ENCODE data around the gene RTP5. TPM values are rescaled to one million over a fixed set of nuclear protein-coding genes. Genes with fewer than 3 reads are reported as not detected.

Gene RTP5
- total RNA-seq, 2 donors from 2014 or later, result not detected

DNA sequence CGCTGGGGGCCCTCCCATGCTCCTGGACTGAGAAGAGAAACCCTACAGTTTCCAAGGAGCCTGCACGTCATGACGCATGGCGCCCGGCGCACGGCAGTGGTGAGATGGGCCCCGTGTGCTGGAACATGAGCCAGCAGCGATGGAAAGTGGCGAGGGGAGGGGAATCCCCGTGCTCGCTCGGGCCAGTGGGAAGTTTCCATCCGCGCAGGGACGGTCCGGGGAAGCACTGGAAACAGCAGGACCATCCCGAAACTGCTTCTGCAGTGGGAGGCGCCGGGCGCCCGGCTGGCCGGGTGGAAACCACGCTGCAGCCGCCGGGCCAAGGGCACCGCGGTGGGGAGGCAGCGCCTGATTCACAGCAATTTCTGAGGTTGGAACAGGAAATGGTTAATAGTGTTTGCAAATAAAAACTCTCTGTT lies 6.0 kb upstream of the RTP5 start:
- TF ChIP-seq, protein P1, sequence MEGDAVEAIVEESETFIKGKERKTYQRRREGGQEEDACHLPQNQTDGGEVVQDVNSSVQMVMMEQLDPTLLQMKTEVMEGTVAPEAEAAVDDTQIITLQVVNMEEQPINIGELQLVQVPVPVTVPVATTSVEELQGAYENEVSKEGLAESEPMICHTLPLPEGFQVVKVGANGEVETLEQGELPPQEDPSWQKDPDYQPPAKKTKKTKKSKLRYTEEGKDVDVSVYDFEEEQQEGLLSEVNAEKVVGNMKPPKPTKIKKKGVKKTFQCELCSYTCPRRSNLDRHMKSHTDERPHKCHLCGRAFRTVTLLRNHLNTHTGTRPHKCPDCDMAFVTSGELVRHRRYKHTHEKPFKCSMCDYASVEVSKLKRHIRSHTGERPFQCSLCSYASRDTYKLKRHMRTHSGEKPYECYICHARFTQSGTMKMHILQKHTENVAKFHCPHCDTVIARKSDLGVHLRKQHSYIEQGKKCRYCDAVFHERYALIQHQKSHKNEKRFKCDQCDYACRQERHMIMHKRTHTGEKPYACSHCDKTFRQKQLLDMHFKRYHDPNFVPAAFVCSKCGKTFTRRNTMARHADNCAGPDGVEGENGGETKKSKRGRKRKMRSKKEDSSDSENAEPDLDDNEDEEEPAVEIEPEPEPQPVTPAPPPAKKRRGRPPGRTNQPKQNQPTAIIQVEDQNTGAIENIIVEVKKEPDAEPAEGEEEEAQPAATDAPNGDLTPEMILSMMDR (conservative IDR thresholded peaks at IDR 0.05), result no peak
- DNase-seq, result no peak
- peaks cover 6% of the 10 kb centered on the region for H3K27me3 ChIP-seq (ENCODE audit: control insufficient read depth, insufficient read depth, low read length, poor library complexity, severe bottlenecking)
- no peak overlapping the region for H3K27ac ChIP-seq (ENCODE audit: low read depth, low read length)
- Mint-ChIP-seq H3K4me1 (no peaks in the 10 kb centered on the region), H3K36me3 (ENCODE audit: low read depth) (no peaks in the 10 kb centered on the region), H3K9me3 (peaks cover 7% of the 10 kb centered on the region), H3K27me3 (ENCODE audit: insufficient read depth) (no peaks in the 10 kb centered on the region), H3K4me3 (no peak overlapping the region), H3K27ac (no peak overlapping the region)
- no peaks in the 10 kb centered on the region for H3K4me1 ChIP-seq (ENCODE audit: control insufficient read depth, insufficient read depth, low read length)
- 88 to 90% methylated on average over 14 to 29 of the region's 29 CpGs for WGBS, 2 experiments (ENCODE audit: insufficient coverage in 1 of 2, insufficient read length in 1 of 2)
- H3K9me3 ChIP-seq (ENCODE audit: control insufficient read depth, low read length), result peaks cover 12% of the 10 kb centered on the region
- no peak overlapping the region for H3K9ac ChIP-seq (ENCODE audit: extremely low read depth, low read length, poor library complexity, severe bottlenecking)
- H3K36me3 ChIP-seq (ENCODE audit: control insufficient read depth, insufficient read depth, low read length), result no peaks in the 10 kb centered on the region
- H3K4me3 ChIP-seq (ENCODE audit: low read length), result no peak overlapping the region

DNA sequence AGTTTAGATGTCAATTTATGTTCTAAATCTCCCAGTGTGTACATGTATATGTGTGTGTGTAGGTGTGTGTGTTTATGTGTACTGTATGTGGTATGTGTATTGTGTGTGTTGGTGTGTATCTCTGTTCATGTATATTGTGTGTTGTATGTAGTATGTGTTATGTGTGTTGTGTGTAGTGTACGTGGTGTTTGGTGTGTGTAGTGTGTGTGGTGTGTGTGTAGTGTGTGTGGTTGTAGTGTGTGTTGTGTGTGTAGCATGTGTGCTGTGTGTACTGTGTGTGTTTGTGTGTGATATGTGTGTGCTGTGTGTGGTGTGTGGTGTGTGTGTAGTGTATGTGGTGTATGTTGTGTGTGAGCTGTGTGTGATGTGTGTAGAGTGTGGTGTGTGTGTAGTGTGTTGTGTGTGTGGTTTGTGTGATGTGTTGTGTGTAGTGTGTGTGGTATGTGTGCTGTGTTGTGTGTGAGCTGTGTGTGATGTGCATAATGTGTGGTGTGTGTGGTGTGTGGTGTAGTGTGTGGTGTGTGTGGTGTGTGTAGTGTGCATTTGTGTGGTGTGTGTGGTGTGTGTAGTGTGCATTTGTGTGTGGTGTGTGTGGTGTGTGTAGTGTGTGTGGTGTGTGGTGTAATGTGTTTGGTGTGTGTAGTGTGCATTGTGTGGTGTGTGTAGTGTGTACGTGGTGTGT lies 5.2 kb upstream of the RTP5 start:
- DNase-seq, result no peak
- WGBS, 2 experiments (ENCODE audit: insufficient coverage in 1 of 2, insufficient read length in 1 of 2), result 60% methylated on average over 2 of the region's 2 CpGs; no CpG with 5 or more reads in 1 of the 2 experiments
- Histone ChIP-seq H3K27me3 (ENCODE audit: control insufficient read depth, insufficient read depth, low read length, poor library complexity, severe bottlenecking) (peaks cover 6% of the 10 kb centered on the region), H3K4me1 (ENCODE audit: control insufficient read depth, insufficient read depth, low read length) (no peaks in the 10 kb centered on the region), H3K9me3 (ENCODE audit: control insufficient read depth, low read length) (peaks cover 12% of the 10 kb centered on the region), H3K27ac (ENCODE audit: low read depth, low read length) (no peak overlapping the region), H3K9ac (ENCODE audit: extremely low read depth, low read length, poor library complexity, severe bottlenecking) (no peak overlapping the region), H3K4me3 (ENCODE audit: low read length) (no peak overlapping the region), H3K36me3 (ENCODE audit: control insufficient read depth, insufficient read depth, low read length) (no peaks in the 10 kb centered on the region)
- H3K27ac Mint-ChIP-seq, result no peak overlapping the region
- no peaks in the 10 kb centered on the region for H3K36me3 Mint-ChIP-seq (ENCODE audit: low read depth)
- no peaks in the 10 kb centered on the region for H3K27me3 Mint-ChIP-seq (ENCODE audit: insufficient read depth)
- TF ChIP-seq, protein P1 (conservative IDR thresholded peaks at IDR 0.05), result no peak
- no peak overlapping the region for H3K4me3 Mint-ChIP-seq
- H3K9me3 Mint-ChIP-seq, result peaks cover 7% of the 10 kb centered on the region
- no peaks in the 10 kb centered on the region for H3K4me1 Mint-ChIP-seq

DNA sequence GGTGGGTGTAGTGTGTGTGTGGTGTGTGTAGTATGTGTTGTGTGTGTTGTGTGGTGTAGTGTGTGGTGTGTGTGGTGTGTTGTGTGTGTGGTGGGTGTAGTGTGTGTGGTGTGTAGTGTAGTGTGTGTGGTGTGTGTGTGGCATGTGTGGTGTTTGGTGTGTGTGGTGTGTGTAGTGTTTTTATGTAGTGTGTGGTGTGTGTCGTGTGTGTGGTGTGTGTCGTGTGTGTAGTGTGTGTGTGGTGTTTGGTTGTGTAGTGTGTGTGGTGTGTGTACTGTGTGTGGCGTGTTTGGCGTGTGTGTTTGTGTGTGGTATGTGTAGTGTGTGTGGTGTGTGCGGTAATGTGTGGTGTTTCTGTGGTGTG lies 4.7 kb upstream of the RTP5 start:
- H3K27me3 Mint-ChIP-seq (ENCODE audit: insufficient read depth), result no peaks in the 10 kb centered on the region
- Histone ChIP-seq H3K27me3 (ENCODE audit: control insufficient read depth, insufficient read depth, low read length, poor library complexity, severe bottlenecking) (peaks cover 6% of the 10 kb centered on the region), H3K27ac (ENCODE audit: low read depth, low read length) (no peak overlapping the region), H3K4me1 (ENCODE audit: control insufficient read depth, insufficient read depth, low read length) (no peaks in the 10 kb centered on the region), H3K36me3 (ENCODE audit: control insufficient read depth, insufficient read depth, low read length) (no peaks in the 10 kb centered on the region), H3K4me3 (ENCODE audit: low read length) (no peak overlapping the region), H3K9ac (ENCODE audit: extremely low read depth, low read length, poor library complexity, severe bottlenecking) (no peak overlapping the region), H3K9me3 (ENCODE audit: control insufficient read depth, low read length) (peaks cover 12% of the 10 kb centered on the region)
- H3K4me1 Mint-ChIP-seq, result no peaks in the 10 kb centered on the region
- no peak overlapping the region for H3K4me3 Mint-ChIP-seq
- DNase-seq, result no peak
- peaks cover 7% of the 10 kb centered on the region for H3K9me3 Mint-ChIP-seq
- TF ChIP-seq, protein P1 (conservative IDR thresholded peaks at IDR 0.05), result no peak
- H3K27ac Mint-ChIP-seq, result no peak overlapping the region
- H3K36me3 Mint-ChIP-seq (ENCODE audit: low read depth), result no peaks in the 10 kb centered on the region
- WGBS, 2 experiments (ENCODE audit: insufficient coverage in 1 of 2, insufficient read length in 1 of 2), result 92 to 97% methylated on average over 2 to 5 of the region's 5 CpGs

Data from endodermal cell (in vitro differentiated cells).